IMR-90 (cell line): ENCODE measurements around the gene ZNF521.

ENCODE experiments used
- BHLHE40 ChIP-seq: fragments of 150-350 bp; IDR thresholded peaks from 2 replicates; pipeline ENCODE4 v1.6.1; 2016; ENCODE audit warnings: mild to moderate bottlenecking, low read depth, low read length
- NFE2L2 ChIP-seq: fragments of 150-350 bp; IDR thresholded peaks from 2 replicates; pipeline ENCODE4 v1.6.1; 2016; ENCODE audit warnings: low read depth, mild to moderate bottlenecking, low read length
- TF ChIP-seq, protein P1 (sequence below): conservative IDR thresholded peaks from 2 replicates; pipeline ENCODE4 v1.5.1; 2012; ENCODE audit warnings: mild to moderate bottlenecking, low read depth, low read length, improper control_type of control experiment

DNA sequence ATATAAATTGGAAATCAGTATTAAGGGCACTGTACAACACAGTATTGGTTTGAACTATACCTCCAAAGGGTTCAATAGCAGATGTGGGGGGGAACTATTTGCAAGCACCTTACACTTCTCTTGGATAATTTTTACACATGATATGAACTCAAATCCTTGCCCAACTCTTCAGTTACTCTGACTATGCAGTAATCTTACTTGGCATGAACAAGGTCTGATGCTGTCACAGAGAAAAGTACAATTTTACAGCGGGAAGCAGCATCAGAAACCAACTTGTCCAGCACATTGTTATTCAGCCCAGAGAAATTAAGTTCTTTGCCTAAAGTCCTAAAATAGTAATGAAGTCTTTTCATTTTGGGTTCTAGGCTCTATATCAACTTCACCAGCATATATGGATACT lies 98.2 kb downstream of the ZNF521 start:
- TF ChIP-seq, protein P1, sequence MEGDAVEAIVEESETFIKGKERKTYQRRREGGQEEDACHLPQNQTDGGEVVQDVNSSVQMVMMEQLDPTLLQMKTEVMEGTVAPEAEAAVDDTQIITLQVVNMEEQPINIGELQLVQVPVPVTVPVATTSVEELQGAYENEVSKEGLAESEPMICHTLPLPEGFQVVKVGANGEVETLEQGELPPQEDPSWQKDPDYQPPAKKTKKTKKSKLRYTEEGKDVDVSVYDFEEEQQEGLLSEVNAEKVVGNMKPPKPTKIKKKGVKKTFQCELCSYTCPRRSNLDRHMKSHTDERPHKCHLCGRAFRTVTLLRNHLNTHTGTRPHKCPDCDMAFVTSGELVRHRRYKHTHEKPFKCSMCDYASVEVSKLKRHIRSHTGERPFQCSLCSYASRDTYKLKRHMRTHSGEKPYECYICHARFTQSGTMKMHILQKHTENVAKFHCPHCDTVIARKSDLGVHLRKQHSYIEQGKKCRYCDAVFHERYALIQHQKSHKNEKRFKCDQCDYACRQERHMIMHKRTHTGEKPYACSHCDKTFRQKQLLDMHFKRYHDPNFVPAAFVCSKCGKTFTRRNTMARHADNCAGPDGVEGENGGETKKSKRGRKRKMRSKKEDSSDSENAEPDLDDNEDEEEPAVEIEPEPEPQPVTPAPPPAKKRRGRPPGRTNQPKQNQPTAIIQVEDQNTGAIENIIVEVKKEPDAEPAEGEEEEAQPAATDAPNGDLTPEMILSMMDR = no peak
- TF ChIP-seq BHLHE40 (no peak), NFE2L2 (no peak)
